ENCODE results near the gene DNAJB1. TPM values are rescaled to one million over a fixed set of nuclear protein-coding genes. Genes with fewer than 3 reads are reported as not detected.
"Not testable (repeated sequence)": the region's sequence is repeated elsewhere in the genome, so short reads cannot be mapped to it uniquely, and the experiment has no call there.

Gene DNAJB1
- total RNA-seq, 1 experiment from 2014 or later: 164 TPM

- DNase-seq: no peak
- H3K4me3 ChIP-seq: no peak overlapping the region
- H3K36me3 ChIP-seq: peaks cover 47% of the 10 kb centered on the region
- no peaks in the 10 kb centered on the region for H3K27me3 ChIP-seq
- no peaks in the 10 kb centered on the region for H3K9me3 ChIP-seq
These were observed 3.9 kb downstream of the DNAJB1 start for GRCh38 chr19:14514215-14514863.

GRCh38 chr19:14512406-14512961, 5.7 kb downstream of the DNAJB1 start:
- no peaks in the 10 kb centered on the region for H3K9me3 ChIP-seq
- no peak overlapping the region for H3K4me3 ChIP-seq
- no peaks in the 10 kb centered on the region for H3K27me3 ChIP-seq
- H3K36me3 ChIP-seq: peaks cover 44% of the 10 kb centered on the region
- no peak for DNase-seq

GRCh38 chr19:14511229-14511593, 7.0 kb downstream of the DNAJB1 start:
- H3K4me3 ChIP-seq: no peak overlapping the region; the same call in 1 of the 2 replicates
- H3K27me3 ChIP-seq: no peaks in the 10 kb centered on the region
- H3K9me3 ChIP-seq: no peaks in the 10 kb centered on the region
- H3K36me3 ChIP-seq: peaks cover 34% of the 10 kb centered on the region
- DNase-seq: no peak

- Histone ChIP-seq H3K9me3 (no peaks in the 10 kb centered on the region), H3K36me3 (peaks cover 28% of the 10 kb centered on the region), H3K4me3 (peak overlapping the region; percentile 24), H3K27me3 (no peaks in the 10 kb centered on the region)
- peak; percentile 85 for DNase-seq
These were observed 7.6 kb downstream of the DNAJB1 start for GRCh38 chr19:14510311-14511228.

GRCh38 chr19:14507704-14508542, 10.3 kb downstream of the DNAJB1 start:
- Histone ChIP-seq H3K36me3 (peaks cover 5% of the 10 kb centered on the region; the same call in 1 of the 2 replicates), H3K4me3 (no peak overlapping the region), H3K27me3 (no peaks in the 10 kb centered on the region), H3K9me3 (no peaks in the 10 kb centered on the region)
- no peak for DNase-seq

GRCh38 chr19:14505488-14506239, 12.5 kb downstream of the DNAJB1 start:
- peak; percentile 92 for DNase-seq
- Histone ChIP-seq H3K4me3 (no peak overlapping the region), H3K36me3 (no peaks in the 10 kb centered on the region), H3K27me3 (no peaks in the 10 kb centered on the region), H3K9me3 (no peaks in the 10 kb centered on the region)

GRCh38 chr19:14504575-14504974, 13.6 kb downstream of the DNAJB1 start:
- H3K36me3 ChIP-seq, H3K27me3 ChIP-seq, DNase-seq, H3K4me3 ChIP-seq, H3K9me3 ChIP-seq: not testable (repeated sequence)

- Histone ChIP-seq H3K9me3 (no peaks in the 10 kb centered on the region), H3K4me3 (no peak overlapping the region), H3K27me3 (no peaks in the 10 kb centered on the region), H3K36me3 (no peaks in the 10 kb centered on the region)
- DNase-seq: no peak
These were observed 14.9 kb downstream of the DNAJB1 start for GRCh38 chr19:14503285-14503684.

GRCh38 chr19:14502334-14503092, 15.7 kb downstream of the DNAJB1 start:
- Histone ChIP-seq H3K9me3 (no peaks in the 10 kb centered on the region), H3K36me3 (no peaks in the 10 kb centered on the region), H3K4me3 (no peak overlapping the region), H3K27me3 (no peaks in the 10 kb centered on the region)
- no peak for DNase-seq

GRCh38 chr19:14497228-14497921, 20.8 kb downstream of the DNAJB1 start:
- peaks cover 16% of the 10 kb centered on the region for H3K36me3 ChIP-seq
- H3K27me3 ChIP-seq: no peaks in the 10 kb centered on the region
- no peak for DNase-seq
- H3K9me3 ChIP-seq: no peaks in the 10 kb centered on the region
- no peak overlapping the region for H3K4me3 ChIP-seq

GRCh38 chr19:14496834-14497227, 21.4 kb downstream of the DNAJB1 start:
- no peaks in the 10 kb centered on the region for H3K27me3 ChIP-seq
- peaks cover 20% of the 10 kb centered on the region for H3K36me3 ChIP-seq
- DNase-seq: no peak
- H3K9me3 ChIP-seq: no peaks in the 10 kb centered on the region
- peak overlapping the region; percentile 83 for H3K4me3 ChIP-seq

GRCh38 chr19:14496029-14496833, 22.0 kb downstream of the DNAJB1 start, which contains the start of gene GIPC1:
Gene GIPC1 (minus strand): TSS chr19:14496127. CDS start chr19:14482976, 13,151 bp downstream.
- Histone ChIP-seq H3K4me3 (peak within 1 kb of the TSS; percentile 83), H3K27me3 (no peaks in the 10 kb centered on the region), H3K36me3 (peaks cover 26% of the 10 kb centered on the region), H3K9me3 (no peaks in the 10 kb centered on the region)
- DNase-seq: peak; percentile 99

GRCh38 chr19:14495672-14496028, 22.5 kb downstream of the DNAJB1 start:
- H3K36me3 ChIP-seq: peaks cover 27% of the 10 kb centered on the region
- DNase-seq: no peak
- H3K9me3 ChIP-seq: no peaks in the 10 kb centered on the region
- H3K4me3 ChIP-seq: peak overlapping the region; percentile 83
- H3K27me3 ChIP-seq: no peaks in the 10 kb centered on the region
